ENCODE measurements around the gene EVA1A. TPM values are rescaled to one million over a fixed set of nuclear protein-coding genes. Genes with fewer than 3 reads are reported as not detected.
A peak's percentile ranks its signal among the peaks of the same experiment; 100 is the strongest.

The EVA1A gene
- total and polyA plus RNA-seq, 8 donors, result 1.3 to 4.7 (median 2.4) TPM; not detected in 3

DNA sequence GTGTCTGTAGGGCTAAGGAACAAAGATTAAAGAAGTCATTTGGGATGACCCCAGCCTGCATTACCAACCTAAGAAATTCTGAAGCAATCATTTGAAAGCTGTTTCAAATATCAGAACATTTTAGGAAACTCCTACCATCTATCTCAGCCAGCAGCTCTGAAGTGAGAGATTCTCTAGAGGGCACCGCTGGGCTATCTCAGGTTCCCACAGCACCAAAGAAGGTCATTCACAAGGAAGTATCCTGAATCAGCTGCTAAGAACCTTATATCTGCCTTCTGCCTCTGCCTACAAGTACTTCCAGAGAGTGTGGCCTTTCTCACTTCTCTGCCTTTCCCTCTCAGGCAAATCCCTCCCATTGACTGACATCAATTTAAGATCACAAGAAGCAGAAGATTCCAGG is 13.4 kb upstream of the EVA1A start:
- Histone ChIP-seq H3K27me3 (no peaks in the 10 kb centered on the region), H3K36me3 (no peaks in the 10 kb centered on the region), H3K27ac (no peak overlapping the region), H3K4me1 (peaks cover 0 to 15% (median 10%) of the 10 kb centered on the region in 4 donors), H3K4me3 (no peak overlapping the region), H3K9me3 (no peaks in the 10 kb centered on the region)
- 79 to 92% (median 89%) methylated on average over 1 of the region's 1 CpG for WGBS, 5 donors
- intact Hi-C loops (cut with DNase I; ENCODE audit: low total_unique reads), result no loop called here
- DNase-seq, result no peak
- TF ChIP-seq, protein P1, sequence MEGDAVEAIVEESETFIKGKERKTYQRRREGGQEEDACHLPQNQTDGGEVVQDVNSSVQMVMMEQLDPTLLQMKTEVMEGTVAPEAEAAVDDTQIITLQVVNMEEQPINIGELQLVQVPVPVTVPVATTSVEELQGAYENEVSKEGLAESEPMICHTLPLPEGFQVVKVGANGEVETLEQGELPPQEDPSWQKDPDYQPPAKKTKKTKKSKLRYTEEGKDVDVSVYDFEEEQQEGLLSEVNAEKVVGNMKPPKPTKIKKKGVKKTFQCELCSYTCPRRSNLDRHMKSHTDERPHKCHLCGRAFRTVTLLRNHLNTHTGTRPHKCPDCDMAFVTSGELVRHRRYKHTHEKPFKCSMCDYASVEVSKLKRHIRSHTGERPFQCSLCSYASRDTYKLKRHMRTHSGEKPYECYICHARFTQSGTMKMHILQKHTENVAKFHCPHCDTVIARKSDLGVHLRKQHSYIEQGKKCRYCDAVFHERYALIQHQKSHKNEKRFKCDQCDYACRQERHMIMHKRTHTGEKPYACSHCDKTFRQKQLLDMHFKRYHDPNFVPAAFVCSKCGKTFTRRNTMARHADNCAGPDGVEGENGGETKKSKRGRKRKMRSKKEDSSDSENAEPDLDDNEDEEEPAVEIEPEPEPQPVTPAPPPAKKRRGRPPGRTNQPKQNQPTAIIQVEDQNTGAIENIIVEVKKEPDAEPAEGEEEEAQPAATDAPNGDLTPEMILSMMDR (IDR thresholded peaks at IDR 0.05), result no peak
- no peak for TF ChIP-seq POLR2AphosphoS5 (IDR thresholded peaks at IDR 0.05)
- TF ChIP-seq POLR2A (IDR thresholded peaks at IDR 0.05), result no peak
- TF ChIP-seq EP300 (IDR thresholded peaks at IDR 0.05), result no peak

DNA sequence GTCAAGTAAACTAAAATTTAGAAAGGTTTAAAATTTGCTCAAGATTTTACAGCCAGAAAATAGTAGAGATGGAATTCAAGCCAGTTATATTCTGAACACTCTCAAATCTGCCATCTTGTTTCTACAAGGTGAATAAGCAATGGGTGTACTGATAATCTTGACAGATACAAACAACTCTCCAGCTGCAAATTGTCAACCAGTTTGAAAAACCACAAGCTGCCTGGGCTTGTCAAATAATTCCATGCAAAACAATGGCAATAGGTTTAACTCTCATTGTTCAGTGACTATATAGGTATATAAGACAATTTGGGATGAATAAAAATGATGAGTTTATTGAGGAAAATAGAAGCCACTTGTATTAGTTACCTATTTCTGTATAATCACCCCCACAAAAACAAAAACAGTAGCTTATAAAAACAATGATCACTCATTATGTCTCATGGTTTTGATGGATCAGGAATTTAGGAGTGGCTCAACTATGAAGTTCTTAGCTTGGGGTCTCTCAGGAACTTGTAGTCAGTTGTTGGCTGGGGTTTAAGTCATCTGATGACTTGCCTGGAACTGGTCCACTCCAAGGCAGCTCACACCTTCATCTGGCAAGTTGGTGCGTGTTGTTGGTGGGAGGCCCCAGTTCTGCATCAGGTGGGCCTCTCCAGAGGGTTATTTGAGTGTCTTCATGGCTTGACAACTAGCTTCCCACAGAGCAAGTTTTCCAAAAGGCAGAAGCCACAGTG is 12.6 kb upstream of the EVA1A start:
- H3K4me3 ChIP-seq, result no peak overlapping the region
- no peak for TF ChIP-seq POLR2AphosphoS5 (IDR thresholded peaks at IDR 0.05)
- TF ChIP-seq, protein P1 (IDR thresholded peaks at IDR 0.05), result no peak
- TF ChIP-seq POLR2A (IDR thresholded peaks at IDR 0.05), result no peak
- no peak for TF ChIP-seq EP300 (IDR thresholded peaks at IDR 0.05)
- intact Hi-C loops (cut with DNase I; ENCODE audit: low total_unique reads), result no loop called here
- peaks cover 0 to 15% (median 10%) of the 10 kb centered on the region in 4 donors for H3K4me1 ChIP-seq
- H3K9me3 ChIP-seq, result no peaks in the 10 kb centered on the region
- no peak overlapping the region for H3K27ac ChIP-seq
- no peak for DNase-seq
- 91 to 100% (median 100%) methylated on average over 1 of the region's 1 CpG for WGBS, 5 donors
- no peaks in the 10 kb centered on the region for H3K36me3 ChIP-seq
- no peaks in the 10 kb centered on the region for H3K27me3 ChIP-seq

DNA sequence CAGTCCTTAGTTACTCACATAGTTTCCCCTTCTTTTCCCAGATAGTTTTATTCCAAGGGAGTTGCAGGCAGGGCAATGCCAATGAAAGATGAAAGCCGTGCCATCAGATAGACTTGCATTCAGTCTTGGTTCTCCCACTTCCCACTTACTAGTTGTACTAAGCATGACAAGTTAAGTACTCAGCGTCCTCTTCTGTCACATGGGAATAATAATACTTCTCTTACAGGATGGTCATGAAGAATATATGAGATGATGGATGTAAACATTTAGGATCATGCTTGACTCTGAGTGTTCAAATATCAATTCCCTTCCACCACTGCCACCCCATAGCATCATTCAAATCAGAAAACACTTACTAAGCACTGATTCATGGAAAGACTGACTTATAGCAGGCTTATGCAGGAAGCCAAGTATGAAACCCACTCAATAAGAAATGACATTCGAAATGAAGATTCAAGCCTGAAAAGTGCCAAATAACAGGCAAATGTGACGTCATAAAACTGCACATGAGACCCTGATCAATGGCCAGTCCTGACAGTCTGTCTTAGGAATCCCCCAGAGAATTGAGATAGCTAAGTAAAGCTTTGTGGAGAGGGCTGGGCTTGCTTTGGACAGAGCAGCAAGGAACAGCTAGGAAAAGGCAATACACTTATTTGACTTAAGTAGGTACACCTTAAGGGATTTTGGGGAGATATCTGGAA is 11.1 kb upstream of the EVA1A start:
- no peaks in the 10 kb centered on the region for H3K9me3 ChIP-seq
- 79 to 87% (median 81%) methylated on average over 4 of the region's 4 CpGs for WGBS, 5 donors
- H3K4me3 ChIP-seq, result no peak overlapping the region
- H3K27ac ChIP-seq, result no peak overlapping the region
- DNase-seq, result no peak
- H3K4me1 ChIP-seq, result peaks cover 0 to 15% (median 10%) of the 10 kb centered on the region in 4 donors
- TF ChIP-seq, protein P1 (IDR thresholded peaks at IDR 0.05), result no peak
- no peak for TF ChIP-seq POLR2AphosphoS5 (IDR thresholded peaks at IDR 0.05)
- no peak for TF ChIP-seq EP300 (IDR thresholded peaks at IDR 0.05)
- TF ChIP-seq POLR2A (IDR thresholded peaks at IDR 0.05), result no peak
- intact Hi-C loops (cut with DNase I; ENCODE audit: low total_unique reads), result no loop called here
- no peaks in the 10 kb centered on the region for H3K36me3 ChIP-seq
- H3K27me3 ChIP-seq, result no peaks in the 10 kb centered on the region

DNA sequence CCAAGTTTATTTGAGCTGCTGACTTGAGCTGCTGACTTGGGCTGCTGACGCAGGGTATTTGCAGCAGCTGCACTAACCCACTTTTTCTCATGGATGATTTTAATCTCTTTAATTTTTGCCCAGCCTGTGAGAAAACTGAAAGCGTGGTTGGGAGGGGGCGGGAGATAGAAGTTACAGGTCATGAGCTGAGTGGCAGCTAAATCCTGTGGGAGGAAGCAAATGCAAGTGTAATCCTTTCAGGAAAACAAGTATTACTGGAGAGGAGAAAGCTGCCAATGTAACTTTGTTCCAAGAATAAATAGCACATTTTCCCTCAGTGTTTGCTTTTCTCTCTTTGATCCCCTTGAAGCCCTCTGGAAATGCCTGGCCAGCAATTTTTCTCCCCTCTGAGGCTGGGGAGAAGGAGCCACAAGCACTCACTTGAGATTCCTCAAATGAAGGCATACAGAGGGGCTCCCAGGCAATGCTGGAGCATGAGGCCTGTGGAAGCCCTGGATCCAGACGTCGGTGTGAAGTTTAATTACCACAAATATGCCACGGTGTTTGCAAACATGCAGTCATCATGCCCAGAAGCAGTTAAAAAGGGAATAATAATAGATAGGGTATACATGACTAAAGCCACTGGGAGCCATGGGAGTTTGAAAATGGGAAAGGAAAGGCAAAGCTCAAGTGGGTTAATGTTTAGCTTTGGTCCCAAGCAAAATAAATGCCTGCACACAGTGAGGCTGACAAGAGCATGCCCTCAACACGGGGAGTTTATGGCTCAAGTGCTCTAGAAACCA is 10.4 kb upstream of the EVA1A start:
- Histone ChIP-seq H3K27ac (peak overlapping the region in 1 of 5 donors; percentile 1), H3K4me3 (no peak overlapping the region), H3K27me3 (no peaks in the 10 kb centered on the region), H3K4me1 (peaks cover 0 to 15% (median 10%) of the 10 kb centered on the region in 4 donors), H3K36me3 (no peaks in the 10 kb centered on the region), H3K9me3 (no peaks in the 10 kb centered on the region)
- intact Hi-C loops (cut with DNase I; ENCODE audit: low total_unique reads), result no loop called here
- DNase-seq, result peak in 1 of 2 donors; percentile 86
- 19 to 28% (median 25%) methylated on average over 7 of the region's 7 CpGs for WGBS, 5 donors
- TF ChIP-seq EP300 (IDR thresholded peaks at IDR 0.05), result no peak
- TF ChIP-seq, protein P1 (IDR thresholded peaks at IDR 0.05), result no peak
- TF ChIP-seq POLR2AphosphoS5 (IDR thresholded peaks at IDR 0.05), result no peak
- TF ChIP-seq POLR2A (IDR thresholded peaks at IDR 0.05), result no peak

All from stomach (tissue), 9 donors.